T-helper 9 cell (primary cell): ENCODE data around the gene IL1RL2.

ENCODE experiments used
- DNase-seq: peaks from one replicate; pipeline ENCODE4 v3.0.0-alpha.2; 2020

Gene IL1RL2

GRCh38 chr2:102269200-102269524 is 82.3 kb downstream of the IL1RL2 start:
- no peak for DNase-seq

GRCh38 chr2:102271844-102272243 is 85.0 kb downstream of the IL1RL2 start:
- DNase-seq: no peak

- DNase-seq: no peak
Observed at GRCh38 chr2:102273619-102274211, 86.9 kb downstream of the IL1RL2 start.

GRCh38 chr2:102276549-102277201 is 89.9 kb downstream of the IL1RL2 start:
- DNase-seq: no peak

GRCh38 chr2:102277202-102277700 is 90.4 kb downstream of the IL1RL2 start:
- DNase-seq: no peak

- DNase-seq: no peak
Observed at GRCh38 chr2:102278720-102279390, 92.0 kb downstream of the IL1RL2 start.

GRCh38 chr2:102279391-102279735 is 92.5 kb downstream of the IL1RL2 start:
- no peak for DNase-seq

- no peak for DNase-seq
Observed at GRCh38 chr2:102282678-102283091, 95.9 kb downstream of the IL1RL2 start.

GRCh38 chr2:102283996-102284395 is 97.2 kb downstream of the IL1RL2 start:
- DNase-seq: no peak

GRCh38 chr2:102284611-102285010 is 97.8 kb downstream of the IL1RL2 start:
- no peak for DNase-seq

GRCh38 chr2:102285368-102285767 is 98.5 kb downstream of the IL1RL2 start:
- DNase-seq: no peak

GRCh38 chr2:102286041-102286440 is 99.2 kb downstream of the IL1RL2 start:
- DNase-seq: no peak

GRCh38 chr2:102289129-102289528 is 102.3 kb downstream of the IL1RL2 start:
- DNase-seq: no peak
